Right atrium auricular region (tissue), 2 donors: Measurements from ENCODE around the gene LIMS1. TPM values are rescaled to one million over a fixed set of nuclear protein-coding genes. Genes with fewer than 3 reads are reported as not detected.

ENCODE experiments used
- DNase-seq: peaks from one replicate; pipeline ENCODE4 v3.0.0-alpha.2; 2019; ENCODE audit warnings: low spot score
- H3K27ac ChIP-seq, 2 donors: fragments of 200-600 bp; sonication (generic); 1 replicate in 1 of 2; 2 replicates in 1 of 2; pipeline ENCODE4 v1.5.1; 2016 to 2019
- H3K27me3 ChIP-seq, 2 donors: fragments of 200-600 bp; sonication (generic); one replicate each; pipeline versions ENCODE4 v1.5.1 to v1.6.0; 2017 to 2019
- H3K36me3 ChIP-seq: fragments of 200-600 bp; sonication (generic); one replicate; pipeline ENCODE4 v1.5.1; 2016
- H3K4me1 ChIP-seq, 2 donors: fragments of 200-600 bp; sonication (generic); one replicate each; pipeline versions ENCODE4 v1.5.1 to v1.6.0; 2017 to 2019
- H3K4me3 ChIP-seq, 2 donors: fragments of 200-600 bp; sonication (generic); 1 replicate in 1 of 2; 2 replicates in 1 of 2; pipeline ENCODE4 v1.5.1; 2017 to 2019; ENCODE audit warnings: mild to moderate bottlenecking in 1 of 2, moderate library complexity in 1 of 2
- H3K9me3 ChIP-seq, 2 donors: fragments of 200-600 bp; sonication (generic); one replicate each; pipeline ENCODE4 v1.5.1; 2019
- total RNA-seq, 2 donors: library from RNA; depleted of rRNA; stranded (reverse); fragments of >200 nt; gene quantifications; one replicate each; pipeline ENCODE4 v1.1.0, GENCODE V29; 2016
- TF ChIP-seq, protein P1 (sequence below), 2 donors: fragments of 200-600 bp; sonication (generic); IDR thresholded peaks; one replicate each; pipeline ENCODE4 v1.5.1; 2019; ENCODE audit warnings: antibody characterized with exemption in 2 of 2

The LIMS1 gene
- total RNA-seq, 2 donors from 2014 or later: 66.7 to 106 TPM

DNA sequence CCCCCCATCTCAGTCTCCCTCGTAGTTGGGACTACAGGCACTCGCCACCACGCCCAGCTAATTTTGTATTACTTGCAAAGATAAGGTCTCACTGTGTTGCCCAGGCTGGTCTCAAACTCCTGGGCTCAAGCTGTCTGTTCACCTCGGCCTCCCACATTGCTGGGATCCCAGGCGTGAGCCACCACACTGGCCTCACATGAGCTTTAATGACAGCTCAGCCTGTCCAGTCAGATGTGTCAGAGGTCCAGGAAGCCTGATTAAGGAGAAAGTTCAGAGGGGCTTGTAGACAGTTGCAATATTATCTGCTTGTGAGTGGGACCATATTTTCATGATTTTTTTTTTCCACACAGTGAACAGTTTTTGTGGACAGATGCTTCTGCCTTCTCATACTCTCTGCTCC lies 82.0 kb downstream of the LIMS1 start:
- H3K4me1 ChIP-seq: peaks cover 0 to 60% of the 10 kb centered on the region in 2 donors
- H3K27me3 ChIP-seq: no peaks in the 10 kb centered on the region
- H3K9me3 ChIP-seq: no peaks in the 10 kb centered on the region
- no peaks in the 10 kb centered on the region for H3K36me3 ChIP-seq
- TF ChIP-seq, protein P1, sequence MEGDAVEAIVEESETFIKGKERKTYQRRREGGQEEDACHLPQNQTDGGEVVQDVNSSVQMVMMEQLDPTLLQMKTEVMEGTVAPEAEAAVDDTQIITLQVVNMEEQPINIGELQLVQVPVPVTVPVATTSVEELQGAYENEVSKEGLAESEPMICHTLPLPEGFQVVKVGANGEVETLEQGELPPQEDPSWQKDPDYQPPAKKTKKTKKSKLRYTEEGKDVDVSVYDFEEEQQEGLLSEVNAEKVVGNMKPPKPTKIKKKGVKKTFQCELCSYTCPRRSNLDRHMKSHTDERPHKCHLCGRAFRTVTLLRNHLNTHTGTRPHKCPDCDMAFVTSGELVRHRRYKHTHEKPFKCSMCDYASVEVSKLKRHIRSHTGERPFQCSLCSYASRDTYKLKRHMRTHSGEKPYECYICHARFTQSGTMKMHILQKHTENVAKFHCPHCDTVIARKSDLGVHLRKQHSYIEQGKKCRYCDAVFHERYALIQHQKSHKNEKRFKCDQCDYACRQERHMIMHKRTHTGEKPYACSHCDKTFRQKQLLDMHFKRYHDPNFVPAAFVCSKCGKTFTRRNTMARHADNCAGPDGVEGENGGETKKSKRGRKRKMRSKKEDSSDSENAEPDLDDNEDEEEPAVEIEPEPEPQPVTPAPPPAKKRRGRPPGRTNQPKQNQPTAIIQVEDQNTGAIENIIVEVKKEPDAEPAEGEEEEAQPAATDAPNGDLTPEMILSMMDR (IDR thresholded peaks at IDR 0.05): no peak
- DNase-seq: no peak
- H3K4me3 ChIP-seq: no peak overlapping the region
- no peak overlapping the region for H3K27ac ChIP-seq

DNA sequence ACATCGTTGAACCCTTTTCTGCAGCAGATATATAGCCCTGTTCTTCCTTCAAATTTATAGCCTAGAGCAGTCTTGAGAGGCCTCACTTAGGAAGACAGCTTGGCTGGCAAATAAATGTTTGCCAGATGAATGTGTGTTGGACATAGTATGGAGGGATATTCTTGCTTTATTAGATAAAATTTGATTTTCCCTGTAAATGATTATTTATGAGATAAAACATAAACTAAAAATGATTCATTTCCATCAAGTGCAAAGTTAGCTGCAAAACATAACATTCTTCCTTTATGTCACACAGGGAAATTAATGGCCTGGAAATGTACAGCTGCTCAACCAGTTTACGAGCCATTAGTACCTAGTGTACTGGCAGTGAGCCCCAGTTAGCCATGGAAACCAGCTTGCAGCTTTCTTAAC lies 82.5 kb downstream of the LIMS1 start:
- DNase-seq: no peak
- Histone ChIP-seq H3K27me3 (no peaks in the 10 kb centered on the region), H3K36me3 (no peaks in the 10 kb centered on the region), H3K27ac (no peak overlapping the region), H3K4me1 (peaks cover 0 to 64% of the 10 kb centered on the region in 2 donors), H3K9me3 (no peaks in the 10 kb centered on the region), H3K4me3 (no peak overlapping the region)
- TF ChIP-seq, protein P1 (IDR thresholded peaks at IDR 0.05): no peak

DNA sequence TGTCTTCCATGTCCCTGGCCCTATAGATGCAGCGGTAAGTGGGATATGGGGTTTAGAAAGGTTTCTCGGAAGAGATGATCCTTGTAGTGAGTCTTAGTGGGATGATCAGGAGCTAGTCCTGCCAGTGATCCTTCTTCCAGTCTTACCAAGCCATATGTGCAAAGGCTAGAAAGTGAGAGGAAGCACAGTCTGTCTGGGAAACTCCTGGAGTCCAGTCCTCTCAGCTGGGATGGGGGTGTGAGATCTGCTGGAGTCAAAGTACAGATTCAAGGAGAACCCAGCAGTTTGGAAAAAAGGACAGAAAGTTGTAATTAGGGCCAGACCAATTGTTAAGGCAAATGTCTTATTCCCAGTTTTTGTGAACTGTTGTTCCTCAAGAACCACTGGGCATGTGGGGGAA lies 83.3 kb downstream of the LIMS1 start:
- Histone ChIP-seq H3K36me3 (no peaks in the 10 kb centered on the region), H3K27ac (no peak overlapping the region), H3K4me1 (peaks cover 0 to 62% of the 10 kb centered on the region in 2 donors), H3K27me3 (no peaks in the 10 kb centered on the region), H3K9me3 (no peaks in the 10 kb centered on the region), H3K4me3 (no peak overlapping the region)
- no peak for DNase-seq
- TF ChIP-seq, protein P1 (IDR thresholded peaks at IDR 0.05): no peak

DNA sequence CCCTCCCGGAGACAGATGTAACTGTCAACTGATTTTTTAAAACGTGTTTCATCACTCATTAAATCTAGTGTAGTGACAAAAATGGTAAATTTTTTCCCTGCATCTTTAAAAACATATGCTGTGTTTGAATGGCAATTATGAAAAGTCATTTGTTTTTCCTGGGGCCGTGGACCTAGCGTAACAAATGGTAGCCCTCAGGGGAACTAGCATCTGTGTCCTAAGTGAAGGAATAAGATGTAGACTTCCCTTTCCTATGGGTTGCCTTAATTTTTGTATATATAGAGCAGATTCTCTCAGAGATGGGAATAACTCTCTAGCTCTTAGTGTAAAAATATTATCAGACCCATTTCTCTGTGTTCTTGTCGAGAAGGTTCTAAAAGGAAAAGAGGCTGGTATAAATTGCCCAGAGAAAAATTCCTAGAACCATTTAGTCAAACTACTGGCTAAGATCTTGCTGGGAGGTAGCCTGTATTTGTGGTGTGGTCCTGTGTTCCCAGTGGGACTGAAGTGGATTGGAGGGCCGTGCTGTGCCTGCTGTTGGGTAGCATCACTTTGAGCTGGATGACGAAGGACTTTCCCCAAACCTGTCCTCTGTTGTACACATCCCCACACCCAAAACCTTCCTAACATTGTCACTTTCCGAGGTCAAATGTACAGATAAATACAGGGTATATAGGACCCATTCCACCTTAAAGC lies 85.8 kb downstream of the LIMS1 start:
- no peak for DNase-seq
- Histone ChIP-seq H3K27me3 (no peaks in the 10 kb centered on the region), H3K36me3 (no peaks in the 10 kb centered on the region), H3K4me3 (no peak overlapping the region), H3K9me3 (no peaks in the 10 kb centered on the region), H3K27ac (peak overlapping the region in 1 of 2 donors; percentile 17), H3K4me1 (peaks cover 0 to 43% of the 10 kb centered on the region in 2 donors)
- TF ChIP-seq, protein P1 (IDR thresholded peaks at IDR 0.05): no peak

DNA sequence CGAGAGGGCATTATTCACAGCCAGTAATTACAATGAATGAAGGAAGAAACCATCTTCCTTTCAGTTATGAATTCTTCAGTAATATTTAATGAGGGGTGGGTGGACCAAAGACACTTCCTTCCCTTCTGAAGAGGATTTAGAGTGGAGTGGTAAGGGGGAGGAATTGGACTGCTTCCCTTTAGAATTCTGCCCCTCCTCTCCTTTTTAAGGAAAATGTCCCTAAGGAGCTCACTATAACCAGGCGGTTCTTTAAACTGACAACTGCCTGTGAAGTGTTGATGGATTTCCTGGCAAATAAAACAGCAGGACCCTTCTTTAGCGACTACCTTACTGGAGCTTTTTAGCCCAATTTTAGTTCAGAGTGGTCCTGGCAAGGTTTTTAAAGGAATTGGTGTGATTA lies 86.4 kb downstream of the LIMS1 start:
- Histone ChIP-seq H3K36me3 (no peaks in the 10 kb centered on the region), H3K4me3 (no peak overlapping the region), H3K27me3 (no peaks in the 10 kb centered on the region), H3K4me1 (peaks cover 0 to 37% of the 10 kb centered on the region in 2 donors), H3K27ac (peak overlapping the region; percentile 0 to 17), H3K9me3 (no peaks in the 10 kb centered on the region)
- DNase-seq: no peak
- TF ChIP-seq, protein P1 (IDR thresholded peaks at IDR 0.05): no peak
